T1000 (cell line): ENCODE results near the gene MAPKAP1.

ENCODE experiments used
- DNase-seq: peaks from one replicate; lab custom pipeline; 2025; ENCODE audit warnings: mixed read lengths; lab: John Stamatoyannopoulos, UW

The MAPKAP1 gene

DNA sequence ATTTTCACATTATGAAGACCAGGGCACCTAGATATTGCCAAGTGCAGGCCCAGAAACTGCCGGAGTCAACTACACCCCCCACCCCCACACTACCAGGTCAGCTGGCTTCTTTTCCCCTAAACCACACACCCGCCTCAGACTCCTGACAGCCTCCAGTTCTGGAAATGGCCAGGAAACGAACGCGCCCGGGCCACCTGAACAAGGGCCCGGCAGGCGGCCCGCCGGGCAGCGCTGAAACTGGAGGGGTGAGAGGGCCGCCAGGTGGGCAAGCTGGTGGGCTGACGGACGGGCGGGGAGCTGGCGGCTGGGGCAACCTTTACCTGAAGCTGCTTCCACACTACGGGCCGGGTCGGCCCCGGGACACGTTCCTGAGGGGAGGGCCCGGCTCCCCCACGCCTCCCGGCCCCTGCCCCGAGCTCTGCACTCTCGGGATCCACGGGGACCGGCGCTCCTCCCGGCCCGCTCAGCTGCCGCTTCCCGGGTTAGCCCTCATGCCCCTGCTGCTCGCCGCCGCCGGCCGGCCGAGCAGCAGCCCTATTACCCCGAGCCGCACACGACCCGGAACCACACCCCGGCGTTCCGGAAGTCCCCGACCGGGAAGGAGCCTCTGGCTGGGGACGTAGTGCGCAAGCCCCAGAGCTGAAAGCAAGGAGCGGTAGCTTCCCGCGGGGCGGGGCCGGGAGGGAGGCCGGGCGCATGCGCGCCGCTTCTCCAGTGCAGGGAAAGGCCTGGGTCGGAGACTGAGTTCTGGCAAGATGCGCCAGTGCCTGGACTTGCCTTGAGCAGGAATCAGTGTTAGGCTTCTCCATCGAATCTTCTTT, at the start of gene MAPKAP1:
Gene MAPKAP1 (minus strand): TSS at position 558 of the 821 bp plus-strand sequence. CDS start 34,634 bp downstream, outside the sequence.
- DNase-seq = peak; percentile 90

DNA sequence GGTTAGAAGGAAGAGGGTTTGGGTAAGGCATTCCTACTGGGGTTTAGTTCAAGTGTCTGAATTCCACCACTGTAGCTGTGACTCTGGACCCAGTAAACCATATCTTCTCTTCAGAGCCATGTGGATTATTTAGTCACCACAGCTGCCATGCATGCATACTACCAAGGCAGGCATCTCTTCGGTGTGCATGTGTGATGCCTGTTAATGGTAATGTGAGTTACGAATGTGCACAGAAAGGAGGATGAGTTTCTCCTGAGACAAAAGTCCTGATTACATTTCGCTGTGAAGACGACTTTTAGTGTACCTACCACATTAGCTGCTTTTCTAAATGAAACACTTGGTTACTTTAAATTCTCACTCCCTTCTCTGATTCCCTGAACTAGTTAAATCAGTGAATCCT, 49.5 kb upstream of the MAPKAP1 start:
- DNase-seq = no peak

DNA sequence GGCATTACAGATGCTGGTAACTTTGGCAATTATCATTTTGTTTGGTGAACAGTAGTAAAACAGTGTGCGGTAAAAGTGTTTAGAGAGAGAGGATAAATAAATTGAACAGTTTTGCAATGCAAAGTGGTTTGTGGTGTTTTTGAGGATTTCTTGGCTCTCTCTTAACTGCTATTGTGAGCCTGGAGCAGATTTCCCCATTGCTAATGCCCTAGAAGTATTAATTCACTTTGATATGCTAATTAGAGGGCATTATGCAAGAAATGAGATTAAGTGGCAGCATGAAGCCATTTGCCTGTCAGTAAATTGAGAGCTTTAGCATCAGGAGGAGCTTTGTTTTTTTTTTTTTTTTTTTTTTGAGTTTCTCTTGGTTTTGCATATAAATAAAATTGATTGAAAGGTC, 48.3 kb upstream of the MAPKAP1 start:
- no peak for DNase-seq

DNA sequence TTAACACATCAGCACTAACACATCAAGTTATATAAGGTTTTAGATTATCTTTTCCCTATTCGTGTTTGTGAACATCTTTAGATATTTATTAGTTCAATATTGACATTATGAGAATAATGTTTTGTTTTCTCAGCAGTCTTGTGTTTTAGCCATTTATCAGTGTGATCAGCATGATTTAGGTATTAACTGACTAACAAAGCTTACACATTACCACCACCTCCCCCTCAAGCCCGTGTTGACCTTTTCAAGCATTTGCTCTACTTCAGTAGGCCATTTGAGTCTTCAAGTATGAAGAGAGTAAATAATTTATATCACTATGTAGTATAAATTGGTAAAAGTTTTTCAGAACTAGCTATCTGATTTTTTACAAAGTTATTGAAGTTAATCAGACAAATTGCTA, 47.1 kb upstream of the MAPKAP1 start:
- no peak for DNase-seq

DNA sequence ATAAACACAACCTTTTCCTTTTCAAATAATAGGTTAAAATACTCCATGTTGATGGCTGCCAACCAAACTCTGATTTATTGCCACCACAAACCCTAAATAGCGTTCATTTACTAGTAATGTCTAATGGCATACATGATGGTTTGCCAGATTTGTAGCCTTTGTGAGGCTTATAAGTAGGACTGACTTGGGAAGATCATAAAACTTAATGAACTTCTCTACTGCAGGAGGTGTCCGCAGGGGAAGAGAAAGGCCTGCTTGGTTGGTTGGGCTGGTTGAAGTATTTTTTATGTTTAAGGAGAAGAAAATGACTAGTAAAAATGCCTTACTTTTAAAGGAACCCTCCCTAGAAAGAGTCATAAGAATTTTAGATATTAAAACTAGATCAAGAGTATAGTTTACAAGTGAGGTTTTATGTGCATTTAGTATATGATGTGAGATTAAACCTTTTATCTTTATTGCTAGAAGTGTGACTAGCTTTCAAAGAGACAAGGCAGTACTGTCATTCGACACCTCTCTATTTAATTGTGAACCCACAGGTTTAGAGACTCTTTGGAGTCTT, 45.1 kb upstream of the MAPKAP1 start:
- no peak for DNase-seq

DNA sequence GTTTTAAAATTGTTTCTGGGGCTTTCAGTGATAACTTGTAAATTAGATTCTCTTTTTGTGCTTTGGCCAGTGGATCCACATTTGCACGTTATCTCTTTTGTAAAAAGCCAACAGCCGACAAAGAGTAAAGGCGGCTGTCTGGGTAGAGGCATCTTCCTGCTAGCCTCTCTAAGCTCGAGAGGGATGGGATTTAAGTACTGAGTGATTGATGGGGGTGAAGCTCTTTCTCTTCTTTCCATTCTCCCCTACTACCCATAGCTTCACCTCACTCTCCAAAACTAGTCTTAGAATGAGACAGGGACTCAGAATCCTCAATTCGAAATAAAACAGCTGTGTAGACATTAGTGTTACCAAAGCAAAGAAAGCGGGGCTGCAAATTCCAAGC, 43.6 kb upstream of the MAPKAP1 start:
- no peak for DNase-seq

DNA sequence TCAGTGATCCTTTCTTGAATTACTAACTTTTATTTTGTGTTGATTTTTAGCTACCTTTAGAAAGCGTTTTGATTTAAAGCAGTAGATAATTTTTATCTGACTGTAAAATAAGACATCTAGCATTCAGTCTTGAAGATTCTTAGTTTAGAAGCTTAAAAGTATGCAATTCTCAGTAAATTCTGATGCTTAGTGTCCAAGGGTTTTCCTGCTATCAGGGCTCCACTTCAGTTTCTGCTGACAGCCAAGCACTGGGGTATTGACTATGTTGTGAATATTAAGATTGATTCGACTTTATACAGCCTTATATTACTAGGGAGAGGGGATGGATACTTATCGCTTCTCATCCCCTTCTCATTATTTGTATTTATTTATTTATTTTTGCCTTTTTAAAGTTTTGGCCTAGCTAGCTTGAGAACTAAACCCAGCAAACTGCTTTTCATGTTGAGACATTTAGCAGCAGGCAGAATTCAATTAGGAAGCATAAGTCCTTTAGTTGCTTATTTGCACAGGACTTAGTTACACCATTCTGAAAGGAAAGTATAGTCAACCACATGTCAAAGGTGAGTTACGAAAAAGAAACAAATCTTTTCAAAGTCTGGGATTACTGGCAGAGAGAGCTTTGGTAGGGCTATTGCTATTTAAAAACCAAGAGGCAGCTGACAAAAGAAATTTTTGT, 43.1 kb upstream of the MAPKAP1 start:
- no peak for DNase-seq

DNA sequence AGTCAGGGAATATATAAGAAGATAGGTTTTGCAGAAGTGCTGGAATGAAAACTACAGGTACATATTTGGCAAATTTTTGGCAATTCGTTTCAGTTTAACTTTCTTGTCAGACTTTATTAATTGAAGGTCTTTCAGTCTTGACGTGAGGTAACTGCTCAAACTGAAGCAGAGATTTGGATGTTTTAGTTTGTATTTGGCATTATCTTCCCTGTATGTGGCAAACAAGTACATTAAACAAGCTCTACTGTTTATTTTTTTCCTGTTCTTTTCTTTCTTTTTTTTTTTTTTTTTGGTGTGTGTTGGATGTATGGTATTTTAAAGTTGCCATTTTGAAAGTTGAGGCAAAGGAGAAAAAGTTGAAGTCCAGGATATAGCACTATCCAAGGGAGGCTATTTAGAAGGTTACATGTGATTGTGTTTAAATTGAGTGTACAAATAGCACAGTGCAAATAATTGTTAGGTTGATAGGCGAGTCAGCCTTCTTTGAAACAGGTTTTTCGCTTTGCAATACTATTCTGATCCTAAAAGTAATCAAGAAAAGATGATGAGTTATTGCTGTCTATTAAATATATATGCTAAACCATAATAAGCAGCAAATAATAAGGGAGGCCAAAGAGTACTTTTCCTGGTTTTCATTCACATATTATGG, 42.4 kb upstream of the MAPKAP1 start:
- no peak for DNase-seq

DNA sequence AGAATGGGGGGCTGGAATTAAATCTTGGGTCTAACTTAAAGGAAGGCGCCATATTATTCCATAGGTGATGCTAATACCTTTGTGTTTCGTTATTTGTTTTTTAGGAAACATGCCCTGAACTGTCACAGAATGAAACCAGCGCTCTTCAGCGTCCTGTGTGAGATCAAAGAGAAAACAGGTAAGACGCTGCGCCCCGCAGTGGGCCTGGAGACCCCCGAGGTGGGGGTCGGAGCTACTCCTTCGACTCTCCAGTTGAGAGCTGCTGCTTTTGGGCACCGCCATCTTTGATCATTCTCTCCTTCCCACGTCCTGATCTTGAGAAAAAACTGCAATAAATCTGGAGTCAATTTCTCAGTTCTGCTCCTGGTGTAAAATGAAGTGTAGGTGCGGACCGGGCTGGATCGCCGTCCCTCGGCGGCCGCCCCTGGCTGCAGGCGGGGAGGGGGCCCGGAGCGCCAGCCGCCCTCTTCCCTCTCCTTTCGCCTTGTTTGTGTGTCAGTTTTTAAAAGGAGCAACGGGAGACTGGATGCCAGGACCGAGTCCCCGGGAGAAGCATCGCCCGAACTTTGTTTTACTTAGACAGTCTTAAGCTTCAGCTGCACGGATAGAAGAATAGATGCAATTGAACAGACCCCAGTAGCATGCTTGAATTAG, 41.6 kb upstream of the MAPKAP1 start:
- DNase-seq = no peak

DNA sequence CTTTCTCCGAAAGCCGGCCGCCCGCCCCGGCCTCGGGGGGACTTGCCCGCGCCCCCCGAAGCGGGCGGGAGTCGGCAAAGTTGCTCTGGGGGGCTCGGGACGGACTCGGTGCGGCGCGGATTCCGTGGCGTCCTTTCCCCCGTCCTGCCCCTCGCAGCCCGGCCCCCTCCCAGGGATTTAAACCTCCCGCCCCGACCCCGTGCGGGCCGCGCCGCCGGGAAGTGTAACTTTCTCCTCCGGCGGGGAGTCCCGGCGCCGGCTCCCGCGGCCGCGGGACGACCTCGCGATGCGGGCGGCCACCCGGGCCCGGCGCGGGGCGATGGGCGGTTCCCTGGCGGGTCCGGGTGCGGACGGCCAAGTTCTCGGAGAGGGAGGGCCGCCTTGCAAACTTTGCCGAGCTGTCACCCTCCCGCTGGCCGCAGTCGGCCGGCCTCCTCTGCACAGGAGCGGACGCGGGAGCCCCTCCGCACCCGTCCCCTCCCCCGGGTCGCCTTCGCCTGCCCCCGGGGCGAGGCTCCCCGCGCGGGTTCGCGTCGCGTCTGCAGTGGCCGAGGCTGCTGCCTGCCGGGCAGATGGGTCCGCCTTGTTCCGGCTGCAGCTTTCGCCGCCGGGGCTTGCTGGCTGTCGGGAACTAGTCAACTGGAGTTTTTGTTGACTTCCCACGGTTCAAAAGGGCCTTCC, 40.9 kb upstream of the MAPKAP1 start:
- no peak for DNase-seq

DNA sequence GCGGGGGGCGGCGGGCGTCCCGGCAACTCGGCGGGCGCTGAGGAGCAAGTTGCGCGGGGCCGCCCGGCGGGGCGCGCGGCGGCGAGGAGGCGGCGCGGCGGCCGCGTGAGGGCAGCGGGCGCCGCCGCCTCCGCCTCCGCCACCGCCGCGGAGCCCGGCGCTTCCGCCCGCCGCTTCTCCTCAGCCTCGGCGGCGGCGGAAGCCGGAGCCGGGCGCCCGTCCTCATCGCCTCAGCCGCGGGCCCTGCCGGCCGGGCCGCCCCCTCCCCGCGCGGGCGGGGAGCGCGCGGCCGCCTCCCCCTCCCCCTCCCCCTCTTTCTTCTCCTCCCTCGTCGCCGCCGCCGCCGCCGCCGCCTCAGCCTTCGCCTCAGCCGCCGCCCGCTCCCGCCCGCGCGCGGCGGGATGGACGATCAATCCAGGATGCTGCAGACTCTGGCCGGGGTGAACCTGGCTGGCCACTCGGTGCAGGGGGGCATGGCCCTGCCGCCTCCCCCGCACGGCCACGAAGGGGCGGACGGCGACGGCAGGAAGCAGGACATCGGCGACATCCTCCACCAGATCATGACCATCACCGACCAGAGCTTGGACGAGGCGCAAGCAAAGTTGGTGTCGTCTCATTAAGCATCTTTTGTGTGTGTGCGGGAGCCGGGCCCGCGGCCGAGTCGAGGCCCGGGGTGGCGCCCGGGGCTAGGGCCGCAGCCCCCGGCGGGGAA, 40.2 kb upstream of the MAPKAP1 start, which contains the start of gene PBX3:
Gene PBX3 (plus strand): TSS at position 321 of the 712 bp plus-strand sequence.
- DNase-seq = peak; percentile 17

DNA sequence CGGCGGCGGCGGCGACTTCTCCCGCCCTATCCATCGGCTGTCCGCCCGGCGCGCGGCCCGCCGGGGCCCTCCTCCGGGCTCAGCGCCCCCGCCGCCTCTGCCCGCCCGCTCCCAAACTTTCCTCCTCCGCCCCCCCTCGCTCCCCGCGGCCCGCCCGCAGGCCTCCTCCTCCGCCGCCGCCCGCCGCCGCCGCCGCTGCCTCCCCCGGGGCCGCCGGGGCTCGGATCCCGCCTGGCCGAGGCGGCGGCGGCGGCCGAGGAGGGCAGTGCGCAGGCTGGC, 39.7 kb upstream of the MAPKAP1 start:
- no peak for DNase-seq

DNA sequence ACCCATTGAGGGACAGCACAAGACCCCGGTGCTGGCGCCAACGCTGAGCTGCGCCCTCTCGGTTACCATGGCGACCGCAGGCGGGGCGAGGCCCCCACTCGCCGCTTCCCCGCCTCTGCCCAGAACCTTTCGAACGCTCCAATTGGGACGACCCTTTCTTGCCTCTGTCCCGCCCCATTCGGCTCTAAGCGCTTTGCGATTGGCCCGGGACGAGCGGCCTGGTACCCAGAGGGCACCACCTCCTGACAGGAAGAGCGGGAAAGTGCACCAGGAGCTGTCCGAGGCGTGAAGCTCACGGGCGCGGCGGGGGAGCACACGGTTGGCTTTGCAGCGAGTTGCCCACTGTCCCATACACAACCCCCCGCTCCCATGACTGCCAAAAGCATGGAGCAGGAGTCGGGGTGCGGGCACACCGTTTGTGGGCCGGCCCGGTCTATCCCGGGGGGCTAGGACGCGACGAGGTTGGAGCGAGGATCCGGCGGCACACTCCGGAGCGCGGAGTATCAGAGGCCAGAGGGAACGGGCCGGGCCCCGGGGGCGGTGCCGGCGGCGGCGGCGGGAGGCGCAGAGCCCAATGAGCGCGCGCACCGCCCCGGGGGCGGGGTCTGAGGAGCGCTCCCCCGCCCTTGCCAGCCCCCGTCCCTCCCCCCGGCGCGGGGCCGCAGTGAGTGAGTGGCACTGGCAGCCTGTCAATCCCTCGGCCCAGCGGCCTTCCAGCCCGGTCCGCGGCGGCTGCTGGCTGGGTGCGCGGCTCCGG, 39.2 kb upstream of the MAPKAP1 start:
- peak; percentile 91 for DNase-seq

DNA sequence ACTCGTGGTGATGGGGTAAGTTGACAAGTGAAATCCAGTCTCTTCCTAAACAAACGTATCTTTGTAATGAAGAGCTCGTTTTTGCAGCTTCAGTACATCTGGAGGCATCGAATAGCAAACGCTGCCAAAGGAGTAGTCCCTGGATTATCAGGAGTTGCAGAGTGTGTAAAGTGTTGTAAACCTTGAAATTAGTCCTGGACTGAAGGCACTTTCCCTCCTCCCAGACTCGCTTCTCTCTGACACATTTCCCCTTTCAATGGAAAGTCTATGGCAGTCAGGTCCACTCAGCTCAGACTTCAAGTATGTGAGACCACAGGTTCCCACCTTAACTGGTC, 38.6 kb upstream of the MAPKAP1 start:
- no peak for DNase-seq

DNA sequence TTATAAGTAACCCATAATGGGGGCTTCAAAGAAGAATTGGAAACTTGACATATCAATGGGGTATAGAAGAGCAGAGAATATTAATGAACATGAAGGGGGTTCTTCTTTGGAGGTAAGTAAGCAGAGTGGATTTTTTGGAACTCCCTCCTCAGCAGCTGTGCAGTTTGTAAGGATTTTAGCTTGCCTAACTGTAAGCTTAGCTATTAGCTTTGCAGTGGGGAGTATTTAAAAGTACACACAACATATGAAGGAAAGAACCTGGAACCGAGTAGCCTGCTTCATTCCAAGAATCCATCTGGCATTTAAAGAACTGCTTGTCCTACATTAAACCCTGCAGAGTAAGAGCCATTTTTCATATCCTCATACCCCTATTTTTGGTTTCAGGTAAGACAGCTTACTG, 38.0 kb upstream of the MAPKAP1 start:
- DNase-seq = no peak

DNA sequence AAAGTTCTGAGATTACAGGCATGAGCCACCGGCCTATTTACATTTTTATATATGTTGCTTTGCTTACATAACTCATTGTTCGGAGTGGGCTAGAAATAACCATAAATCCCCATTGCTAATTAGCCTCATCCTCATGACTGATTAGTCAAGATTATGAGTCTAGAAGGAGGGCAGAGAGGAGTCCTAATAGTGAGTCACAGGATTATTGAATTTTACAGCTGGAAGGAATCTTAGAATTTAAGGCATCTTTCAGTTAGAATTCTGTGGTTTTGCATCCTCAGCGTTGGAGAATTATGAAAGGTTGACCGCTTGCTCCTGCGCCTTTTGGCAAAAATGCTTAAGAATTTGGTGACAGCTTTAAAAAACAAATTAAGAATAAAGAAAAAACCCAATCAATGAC, 37.6 kb upstream of the MAPKAP1 start:
- DNase-seq = no peak

DNA sequence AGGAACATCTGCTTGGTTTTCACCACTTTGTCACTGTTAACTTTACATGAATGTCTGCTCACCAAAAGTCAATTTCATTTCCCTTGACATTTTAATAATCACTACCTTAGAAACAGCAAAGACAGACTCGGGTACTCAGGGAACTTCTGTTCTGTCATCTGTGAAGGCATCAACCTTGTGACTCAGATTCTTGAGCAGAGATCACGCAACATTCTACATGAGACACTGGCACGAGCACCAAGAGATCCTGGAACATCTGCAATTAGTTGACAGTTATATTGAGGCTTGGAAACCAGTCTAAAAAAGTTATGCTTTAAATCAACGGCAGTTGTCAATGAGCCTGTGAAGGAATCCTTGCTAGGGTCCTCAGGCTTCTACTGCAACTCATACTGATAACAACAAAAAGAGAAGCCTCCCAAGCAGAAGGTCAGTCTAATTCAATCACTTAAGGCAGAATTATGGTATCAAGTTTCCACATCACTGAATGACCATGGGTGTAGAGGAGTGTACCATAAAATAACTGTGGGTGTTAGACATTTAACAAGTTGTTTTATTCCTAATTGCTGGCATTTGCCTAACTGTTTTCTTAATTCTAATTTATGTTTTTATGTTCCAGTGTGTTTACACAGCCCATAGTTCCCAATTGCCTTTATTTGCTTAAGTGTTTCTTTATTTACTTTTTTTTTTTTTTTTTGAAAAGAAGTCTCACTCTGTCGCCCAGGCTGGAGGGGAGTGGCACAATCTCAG, 36.8 kb upstream of the MAPKAP1 start:
- no peak for DNase-seq

DNA sequence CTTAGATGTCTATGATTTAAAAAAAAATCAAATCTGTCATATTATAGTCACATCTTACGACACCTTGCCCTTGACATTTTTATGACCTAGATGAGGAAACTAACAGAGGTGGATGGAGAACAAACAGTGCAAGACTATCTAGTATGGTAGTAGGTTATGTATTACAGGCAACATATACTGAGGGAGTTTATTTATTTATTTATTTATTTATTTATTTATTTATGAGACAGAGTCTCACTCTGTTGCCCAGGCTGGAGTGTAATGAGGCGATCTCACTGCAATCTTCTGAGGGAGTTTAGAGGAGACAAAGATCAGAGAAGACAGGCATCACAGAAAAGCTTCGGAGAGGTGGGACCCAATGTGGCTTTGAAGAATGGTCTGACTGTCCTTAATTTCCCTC, 35.6 kb upstream of the MAPKAP1 start:
- DNase-seq = no peak

DNA sequence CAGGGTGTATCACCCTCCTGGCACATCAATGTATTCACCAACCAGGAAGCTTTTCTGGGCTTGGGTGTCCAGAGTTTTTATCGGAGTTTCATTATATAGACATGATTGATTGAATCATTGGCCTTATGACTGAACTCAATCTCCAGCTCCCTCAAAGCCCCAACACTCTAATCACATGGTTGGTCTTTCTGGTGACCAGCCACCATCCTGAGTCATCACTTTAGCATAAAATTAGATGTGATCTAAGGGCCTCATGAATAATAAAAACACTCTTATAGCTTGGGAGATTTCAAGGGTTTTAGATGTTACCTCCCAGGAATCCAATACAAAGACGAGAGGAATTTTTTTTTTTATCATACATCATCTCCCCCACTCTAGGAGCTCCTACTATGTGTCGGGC, 32.4 kb upstream of the MAPKAP1 start:
- DNase-seq = no peak

DNA sequence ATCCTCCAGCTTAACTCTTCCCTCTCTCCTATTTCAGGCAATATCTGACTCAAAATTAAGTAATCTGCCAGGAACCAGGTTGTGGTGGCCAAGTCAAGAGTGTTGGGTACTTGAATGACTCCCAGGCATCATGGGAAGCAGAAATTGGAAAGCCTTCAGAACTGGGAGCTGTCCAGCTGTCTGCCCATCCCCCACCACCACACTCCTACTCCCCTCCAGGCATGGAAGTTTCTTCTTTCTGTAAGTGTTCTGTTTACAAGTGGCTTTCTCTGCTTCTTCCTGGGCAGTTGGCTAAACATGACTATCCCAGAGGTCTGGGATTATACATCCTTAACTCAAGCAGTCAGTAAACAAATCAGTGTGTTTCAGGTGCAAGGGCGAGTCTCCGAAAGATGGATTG, 25.6 kb upstream of the MAPKAP1 start:
- no peak for DNase-seq
